Astrocyte of the cerebellum (primary cell): ENCODE results near the gene ITPKC.

Experiments used
- DNase-seq: peaks from one replicate; pipeline ENCODE4 v3.0.0-alpha.2; 2011; ENCODE audit warnings: low read depth
- H3K4me3 ChIP-seq: 2 replicates; pipeline ENCODE4 v1.5.1; 2011; ENCODE audit warnings: mild to moderate bottlenecking, low read depth, low read length, moderate library complexity
- in situ Hi-C: cut with HindIII; loops from 2 replicates; pipeline ENCODE4 v1.10.0; 2017; ENCODE audit warnings: low sequenced_read_pairs
- TF ChIP-seq, protein P1 (sequence below): IDR thresholded peaks from 2 replicates; pipeline ENCODE4 v1.5.1; 2012; ENCODE audit warnings: low read length, low read depth, moderate library complexity, mild to moderate bottlenecking; ENCODE audit errors: missing control alignments

Gene ITPKC

DNA sequence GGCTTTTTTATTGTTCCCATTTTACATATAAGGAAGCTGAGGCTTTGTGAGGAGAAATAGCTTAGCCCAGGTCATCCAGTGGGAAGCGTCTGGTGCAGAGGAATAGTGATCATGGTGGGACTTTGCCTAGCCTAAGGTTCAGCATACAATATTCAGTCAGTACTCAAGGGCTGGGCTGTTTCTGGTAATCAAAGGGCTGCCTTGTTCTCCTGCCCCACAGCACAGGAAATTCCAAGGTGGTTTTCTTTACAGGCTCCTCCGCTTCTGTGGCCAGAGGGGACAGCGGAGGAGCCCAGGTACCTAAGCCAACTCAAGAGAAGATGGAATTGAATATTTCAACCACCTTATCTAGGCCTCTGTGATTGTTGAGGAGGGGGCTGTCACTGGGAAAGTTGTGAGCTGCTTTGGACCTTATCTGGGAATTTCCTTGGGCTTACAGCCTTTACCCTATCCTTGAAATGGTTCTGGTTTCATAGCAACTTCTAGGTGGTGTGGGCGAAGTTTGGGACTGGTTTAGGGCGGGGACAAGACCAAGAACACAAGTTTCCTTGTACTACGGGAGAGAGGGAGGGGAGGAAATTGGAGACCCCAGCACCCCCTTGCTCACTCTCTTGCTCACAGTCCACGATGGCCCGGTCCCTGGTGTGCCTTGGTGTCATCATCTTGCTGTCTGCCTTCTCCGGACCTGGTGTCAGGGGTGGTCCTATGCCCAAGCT, 58.2 kb downstream of the ITPKC start, which contains the start of gene MIA:
MIA (plus strand) TSS at position 606 of the 716 bp plus-strand sequence; CDS start at position 628, 22 bp downstream.
- no peak within 1 kb of the TSS for H3K4me3 ChIP-seq
- TF ChIP-seq, protein P1, sequence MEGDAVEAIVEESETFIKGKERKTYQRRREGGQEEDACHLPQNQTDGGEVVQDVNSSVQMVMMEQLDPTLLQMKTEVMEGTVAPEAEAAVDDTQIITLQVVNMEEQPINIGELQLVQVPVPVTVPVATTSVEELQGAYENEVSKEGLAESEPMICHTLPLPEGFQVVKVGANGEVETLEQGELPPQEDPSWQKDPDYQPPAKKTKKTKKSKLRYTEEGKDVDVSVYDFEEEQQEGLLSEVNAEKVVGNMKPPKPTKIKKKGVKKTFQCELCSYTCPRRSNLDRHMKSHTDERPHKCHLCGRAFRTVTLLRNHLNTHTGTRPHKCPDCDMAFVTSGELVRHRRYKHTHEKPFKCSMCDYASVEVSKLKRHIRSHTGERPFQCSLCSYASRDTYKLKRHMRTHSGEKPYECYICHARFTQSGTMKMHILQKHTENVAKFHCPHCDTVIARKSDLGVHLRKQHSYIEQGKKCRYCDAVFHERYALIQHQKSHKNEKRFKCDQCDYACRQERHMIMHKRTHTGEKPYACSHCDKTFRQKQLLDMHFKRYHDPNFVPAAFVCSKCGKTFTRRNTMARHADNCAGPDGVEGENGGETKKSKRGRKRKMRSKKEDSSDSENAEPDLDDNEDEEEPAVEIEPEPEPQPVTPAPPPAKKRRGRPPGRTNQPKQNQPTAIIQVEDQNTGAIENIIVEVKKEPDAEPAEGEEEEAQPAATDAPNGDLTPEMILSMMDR, result no peak
- DNase-seq, result no peak
- in situ Hi-C loops, result no loop called here

DNA sequence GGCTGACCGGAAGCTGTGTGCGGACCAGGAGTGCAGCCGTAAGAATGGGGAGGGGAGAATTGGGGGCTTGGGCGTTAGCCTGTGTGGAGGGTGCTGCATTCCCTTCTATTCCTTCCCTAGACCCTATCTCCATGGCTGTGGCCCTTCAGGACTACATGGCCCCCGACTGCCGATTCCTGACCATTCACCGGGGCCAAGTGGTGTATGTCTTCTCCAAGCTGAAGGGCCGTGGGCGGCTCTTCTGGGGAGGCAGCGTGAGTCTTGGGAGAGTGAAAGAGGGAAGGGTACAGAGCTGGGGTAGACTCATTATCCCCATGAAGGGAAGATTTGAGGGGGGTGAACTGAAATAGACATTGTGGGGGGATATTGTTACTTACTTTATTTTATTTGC, 58.7 kb downstream of the ITPKC start:
- in situ Hi-C loops, result no loop called here
- no peak for DNase-seq
- no peak overlapping the region for H3K4me3 ChIP-seq
- TF ChIP-seq, protein P1, result no peak

DNA sequence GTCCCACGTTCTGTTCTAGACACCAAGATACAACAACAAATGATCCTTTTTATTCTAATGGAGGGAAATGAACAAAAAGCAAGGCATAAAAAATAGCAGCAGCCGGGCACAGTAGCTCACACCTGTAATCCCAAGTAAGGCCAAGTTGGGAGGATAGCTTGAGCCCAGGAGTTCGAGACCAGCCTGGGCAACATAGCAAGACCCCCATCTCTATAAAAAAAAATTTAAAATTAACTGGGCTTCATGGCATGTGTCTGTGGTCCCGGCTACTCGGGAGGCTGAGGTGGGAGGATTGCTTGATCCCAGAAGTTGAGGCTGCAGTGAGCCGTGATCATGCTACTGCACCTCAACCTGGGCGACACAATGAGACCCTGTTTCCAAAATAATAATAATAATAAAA, 59.5 kb downstream of the ITPKC start:
- TF ChIP-seq, protein P1, result no peak
- no peak for DNase-seq
- in situ Hi-C loops, result no loop called here
- H3K4me3 ChIP-seq, result no peak overlapping the region

DNA sequence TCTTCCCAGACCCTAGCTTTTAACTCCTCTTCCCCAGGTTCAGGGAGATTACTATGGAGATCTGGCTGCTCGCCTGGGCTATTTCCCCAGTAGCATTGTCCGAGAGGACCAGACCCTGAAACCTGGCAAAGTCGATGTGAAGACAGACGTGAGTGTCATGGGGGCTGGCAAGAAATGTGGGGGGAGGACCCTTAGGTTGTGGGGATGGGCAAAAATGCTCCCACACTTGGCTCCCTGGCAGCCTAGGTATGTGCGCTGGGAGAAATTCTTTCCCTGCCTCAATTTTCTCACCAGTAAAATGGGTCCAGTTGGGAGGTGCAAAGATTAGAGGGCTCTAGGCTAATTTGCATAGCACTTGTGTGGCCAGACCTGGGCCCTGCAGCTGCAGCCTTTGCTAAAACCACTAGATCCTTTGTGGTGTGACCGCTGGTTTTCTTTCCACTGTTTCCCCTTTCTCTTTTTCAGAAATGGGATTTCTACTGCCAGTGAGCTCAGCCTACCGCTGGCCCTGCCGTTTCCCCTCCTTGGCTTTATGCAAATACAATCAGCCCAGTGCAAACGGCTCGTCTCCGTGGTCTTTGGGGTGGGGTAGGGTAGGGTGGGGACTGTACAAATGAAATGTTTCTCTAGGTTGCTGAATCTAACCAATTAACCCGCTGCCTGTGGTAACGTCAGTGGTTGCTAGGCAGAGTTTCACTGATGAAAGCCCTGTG, 60.2 kb downstream of the ITPKC start:
- DNase-seq, result peak; percentile 91
- in situ Hi-C loops, result no loop called here
- peak overlapping the region; percentile 70 for H3K4me3 ChIP-seq
- TF ChIP-seq, protein P1, result no peak

DNA sequence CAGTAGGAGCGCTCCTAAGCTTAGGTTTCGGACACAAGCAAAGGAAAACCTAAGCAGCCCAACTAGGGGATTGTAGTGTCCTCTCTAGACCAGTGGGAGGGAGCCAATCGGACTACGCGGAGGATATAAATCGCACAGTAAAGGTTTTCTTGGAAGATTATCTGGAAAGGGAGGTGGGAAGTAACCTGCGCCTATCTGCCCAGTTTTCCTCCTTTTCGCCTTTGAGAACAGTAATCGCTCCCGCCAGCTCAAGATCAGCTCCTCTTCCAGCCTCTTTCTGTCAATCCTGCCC, 60.7 kb downstream of the ITPKC start:
- peak overlapping the region; percentile 70 for H3K4me3 ChIP-seq
- no peak for DNase-seq
- in situ Hi-C loops, result no loop called here
- TF ChIP-seq, protein P1, result no peak

DNA sequence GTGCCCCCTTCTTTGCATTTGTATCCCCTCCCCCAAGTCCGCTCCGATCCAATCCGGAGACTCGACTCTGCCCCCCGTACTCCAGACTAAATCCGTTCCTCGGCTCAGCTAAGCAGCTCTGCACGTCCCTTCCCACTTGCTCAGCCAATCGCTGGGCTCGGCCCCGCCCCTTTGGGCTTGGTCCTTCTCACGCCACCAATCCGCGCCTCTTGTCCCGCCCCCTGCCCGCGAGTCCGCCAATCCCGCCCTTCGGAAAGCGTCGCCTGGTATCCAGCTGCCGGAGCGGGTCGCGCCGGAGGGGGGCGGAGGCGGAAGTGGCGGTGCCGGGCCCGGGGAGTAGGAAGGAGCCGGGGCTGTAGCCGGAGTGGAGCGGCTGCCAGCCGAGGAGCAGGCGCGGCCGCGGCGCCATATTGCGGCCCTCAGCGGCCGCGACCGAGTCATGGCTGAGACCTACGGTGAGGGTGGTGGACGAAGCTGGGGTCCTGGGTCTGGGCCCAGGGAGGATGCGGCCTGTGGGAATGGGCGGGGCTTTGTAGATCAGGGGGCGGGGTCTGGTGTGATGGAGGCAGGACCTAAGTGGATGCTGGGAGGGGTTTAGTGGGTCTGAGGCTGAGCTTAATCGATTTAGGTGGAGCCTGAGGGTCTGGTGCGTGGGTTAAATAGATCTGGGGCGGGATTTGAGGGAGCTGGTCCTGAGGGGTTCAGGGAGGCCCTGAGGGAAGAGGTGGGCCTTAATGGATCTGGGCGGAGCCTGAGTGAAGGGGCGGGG, 61.2 kb downstream of the ITPKC start, which contains the start of gene RAB4B:
RAB4B (plus strand) TSS at position 311 of the 769 bp plus-strand sequence; CDS start at position 440, 129 bp downstream.
- in situ Hi-C loops, result no loop called here
- peak; percentile 99 for DNase-seq
- TF ChIP-seq, protein P1, result no peak
- H3K4me3 ChIP-seq, result peak within 1 kb of the TSS; percentile 70
